Measurements from ENCODE around the gene AMD1. TPM values are rescaled to one million over a fixed set of nuclear protein-coding genes. Genes with fewer than 3 reads are reported as not detected.

AMD1 gene
- total and polyA plus RNA-seq, 2 of the 8 experiments (the other 6 are each of a cell fraction or from before 2014, with no cell fraction given) = 60.9 to 177 TPM

GRCh38 chr6:110849781-110850180, 24.8 kb upstream of the AMD1 start (continued):
- TF ChIP-seq BCL11A (IDR thresholded peaks at IDR 0.05; ENCODE audit: low read depth in 2 of 2, low read length in 2 of 2) (no peak), SIN3A (conservative IDR thresholded peaks at IDR 0.05 in 1 of 2, IDR thresholded peaks at IDR 0.05 in 1 of 2; ENCODE audit: low read depth in 1 of 2, low read length in 2 of 2) (no peak), CHD2 (IDR thresholded peaks at IDR 0.05; ENCODE audit: low read length) (no peak), HDAC2 (IDR thresholded peaks at IDR 0.05; ENCODE audit: borderline replicate concordance in 1 of 2, low read depth in 2 of 2, low read length in 2 of 2) (no peak)

Measured in H1 (cell line).